ENCODE results near the gene SPARCL1. TPM values are rescaled to one million over a fixed set of nuclear protein-coding genes. Genes with fewer than 3 reads are reported as not detected.
A peak's percentile ranks its signal among the peaks of the same experiment; 100 is the strongest.
"Not testable (repeated sequence)": the region's sequence is repeated elsewhere in the genome, so short reads cannot be mapped to it uniquely, and the experiment has no call there.

The SPARCL1 gene
- total RNA-seq, 1 donor from 2014 or later, result 441 TPM

DNA sequence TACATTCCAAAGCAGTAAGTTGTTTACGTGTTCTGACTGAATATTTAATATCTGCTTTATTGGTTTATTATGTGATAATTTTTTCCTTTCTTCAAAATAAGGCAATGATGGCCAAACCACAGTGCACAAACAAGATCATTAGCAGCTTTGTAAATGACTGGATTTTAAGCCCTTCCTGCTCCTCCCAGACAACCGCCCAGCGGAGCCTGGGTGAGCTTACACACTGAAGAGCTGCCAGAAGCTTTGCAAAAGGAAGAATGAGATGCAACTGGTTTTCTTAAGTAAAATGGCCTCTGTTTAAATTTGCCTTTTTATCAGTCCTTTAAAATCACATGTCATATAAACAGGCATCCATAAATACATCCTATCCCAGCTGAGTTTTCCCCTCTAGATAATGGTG is 52.2 kb downstream of the SPARCL1 start:
- ATAC-seq (peak; percentile 55), DNase-seq (ENCODE audit: low spot score) (no peak)
- intact Hi-C loops (cut with DNase I), result no loop called here

DNA sequence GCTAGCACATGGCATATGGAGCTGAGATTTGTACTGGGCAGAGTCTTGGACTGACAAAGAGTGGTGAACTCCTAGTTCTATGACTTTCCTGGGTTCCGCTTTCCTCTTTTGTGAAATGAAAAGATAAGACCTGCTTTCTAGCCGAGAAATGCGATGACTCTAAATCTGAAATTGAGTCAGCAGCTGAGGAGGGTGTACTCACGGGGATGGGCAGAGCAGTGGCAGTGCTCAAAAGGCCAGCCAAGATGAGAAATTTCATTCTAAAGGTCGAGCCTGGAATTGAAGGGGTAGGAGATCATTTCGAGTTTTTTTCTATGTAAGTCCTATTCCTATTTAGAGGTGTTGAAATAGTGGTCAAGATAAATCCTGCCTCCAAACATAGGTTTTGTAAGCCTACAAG is 59.8 kb downstream of the SPARCL1 start:
- no peak for DNase-seq (ENCODE audit: low spot score)
- intact Hi-C loops (cut with DNase I), result no loop called here
- ATAC-seq, result no peak

DNA sequence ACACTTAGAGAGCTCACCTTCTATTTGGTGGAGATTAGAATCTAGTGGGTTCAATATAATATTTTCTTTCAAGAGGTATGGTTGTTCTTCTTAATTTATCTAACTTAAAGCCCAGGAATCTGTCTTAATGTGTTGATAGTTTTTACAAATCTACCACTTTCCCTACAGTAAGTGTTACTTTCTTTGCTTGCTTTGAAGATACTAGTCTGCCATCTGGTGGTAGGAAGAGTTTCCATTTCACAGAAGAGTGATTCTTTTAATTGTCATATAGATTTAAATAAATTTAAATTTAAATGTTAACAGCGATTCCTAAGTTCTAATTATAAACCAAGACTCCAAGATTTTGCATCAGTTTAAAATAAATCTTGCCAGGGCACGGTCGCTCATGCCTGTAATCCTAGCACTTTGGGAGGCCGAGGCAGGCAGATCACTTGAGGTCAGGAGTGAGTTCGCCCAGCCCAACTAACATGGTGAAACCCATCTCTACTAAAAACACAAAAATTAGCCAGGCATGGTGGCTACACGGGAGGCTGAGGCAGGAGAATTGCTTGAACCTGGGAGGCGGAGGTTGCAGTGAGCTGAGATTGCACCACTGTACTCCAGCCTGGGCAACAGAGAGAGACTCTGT is 63.3 kb downstream of the SPARCL1 start:
- intact Hi-C loops (cut with DNase I), result loop anchor here (2.0 kb wide), 1 partner anchor 91 kb away; no protein-coding TSS in a partner anchor
- no peak for DNase-seq (ENCODE audit: low spot score)
- peak; percentile 62 for ATAC-seq

DNA sequence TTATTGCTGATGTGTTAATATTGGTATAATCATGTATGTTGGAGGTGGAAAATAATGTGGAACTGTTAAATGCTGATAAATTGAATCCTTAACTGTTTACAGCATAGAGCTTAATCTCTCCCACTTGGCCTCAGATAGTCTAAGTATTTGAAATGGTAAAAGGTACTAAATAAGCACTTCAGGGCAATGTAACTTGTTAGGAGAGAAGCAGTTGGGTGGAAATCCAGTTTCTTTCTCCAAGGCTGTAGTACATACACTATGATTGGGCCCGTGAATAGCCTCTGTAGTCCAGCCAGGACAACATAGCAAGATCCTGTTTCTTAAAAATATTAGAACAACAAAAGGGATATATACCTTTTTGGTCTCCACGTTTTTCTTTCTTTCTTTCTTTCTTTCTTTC is 67.1 kb downstream of the SPARCL1 start:
- no peak for DNase-seq (ENCODE audit: low spot score)
- intact Hi-C loops (cut with DNase I), result no loop called here
- ATAC-seq, result no peak

DNA sequence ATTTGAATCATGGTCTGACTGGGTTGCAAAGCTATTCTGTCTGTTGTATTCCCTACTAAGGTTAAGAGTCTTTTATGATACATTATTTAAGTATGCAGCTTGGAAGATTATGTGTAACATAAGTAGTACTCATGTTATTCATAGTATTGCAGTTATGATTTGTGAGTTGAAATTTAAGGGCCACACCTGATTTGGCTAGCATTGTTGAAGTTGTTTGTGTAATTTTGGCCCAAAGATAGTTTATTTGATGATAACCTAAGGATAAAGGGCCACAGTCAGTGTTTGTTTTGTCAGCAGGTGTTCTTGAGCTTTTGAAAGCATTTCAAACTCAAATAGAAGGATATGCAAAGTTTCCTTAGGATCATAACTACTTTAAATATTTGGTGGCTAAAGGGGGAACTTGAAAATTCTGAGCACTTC is 67.9 kb downstream of the SPARCL1 start:
- DNase-seq (ENCODE audit: low spot score), result no peak
- no peak for ATAC-seq
- intact Hi-C loops (cut with DNase I), result no loop called here

DNA sequence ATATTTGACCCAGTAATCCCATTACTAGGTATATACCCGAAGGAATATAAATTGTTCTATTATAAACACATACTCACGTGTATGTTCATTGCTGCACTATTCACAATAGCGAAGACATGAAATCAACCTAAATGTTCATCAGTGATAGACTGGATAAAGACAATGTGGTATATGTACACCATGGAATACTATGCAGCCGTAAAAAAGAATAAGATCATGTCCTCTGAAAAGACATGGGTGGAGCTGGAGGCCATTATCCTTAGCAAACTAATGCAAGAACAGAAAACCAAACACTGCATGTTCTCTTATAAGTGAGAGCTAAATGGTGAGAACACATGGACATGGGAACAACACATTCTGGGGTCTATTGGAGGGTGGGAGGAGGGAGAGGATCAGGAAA is 70.3 kb downstream of the SPARCL1 start:
- ATAC-seq (no peak), DNase-seq (ENCODE audit: low spot score) (no peak)
- intact Hi-C loops (cut with DNase I), result no loop called here

DNA sequence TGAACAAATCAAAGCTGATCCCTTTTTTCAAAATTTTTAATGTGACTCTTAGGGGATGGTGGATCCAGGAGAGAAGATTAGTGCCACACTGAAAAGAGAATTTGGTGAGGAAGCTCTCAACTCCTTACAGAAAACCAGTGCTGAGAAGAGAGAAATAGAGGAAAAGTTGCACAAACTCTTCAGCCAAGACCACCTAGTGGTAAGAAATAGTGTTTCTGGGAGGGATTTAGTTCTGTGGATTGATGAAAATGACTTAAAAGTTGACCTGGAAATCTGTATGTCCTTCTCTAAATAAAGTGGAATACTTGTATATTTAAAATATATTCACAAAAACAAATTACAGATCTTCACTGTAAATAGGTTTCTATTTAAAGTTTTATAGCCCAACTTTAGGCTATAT is 77.6 kb downstream of the SPARCL1 start:
- intact Hi-C loops (cut with DNase I), result no loop called here
- DNase-seq (ENCODE audit: low spot score) (no peak), ATAC-seq (no peak)

DNA sequence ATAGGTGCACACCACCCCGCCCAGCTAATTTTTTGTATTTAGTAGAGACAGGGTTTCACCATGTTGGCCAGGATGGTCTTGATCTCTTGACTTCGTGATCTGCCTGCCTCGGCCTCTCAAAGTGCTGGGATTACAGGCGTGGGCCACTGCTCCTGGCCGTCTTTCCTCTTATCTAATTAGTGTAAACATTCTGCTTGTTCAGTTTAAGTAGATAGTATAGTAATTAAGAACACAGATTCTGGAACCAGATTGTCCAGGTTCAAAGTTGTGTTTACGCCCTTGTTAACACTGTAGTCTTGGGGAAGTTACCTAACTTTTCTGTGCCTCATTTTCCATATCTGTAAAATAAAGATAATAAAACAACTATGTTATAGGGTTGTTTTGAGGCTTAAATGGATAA is 82.8 kb downstream of the SPARCL1 start:
- intact Hi-C loops (cut with DNase I); ATAC-seq; DNase-seq (ENCODE audit: low spot score): not testable (repeated sequence)

DNA sequence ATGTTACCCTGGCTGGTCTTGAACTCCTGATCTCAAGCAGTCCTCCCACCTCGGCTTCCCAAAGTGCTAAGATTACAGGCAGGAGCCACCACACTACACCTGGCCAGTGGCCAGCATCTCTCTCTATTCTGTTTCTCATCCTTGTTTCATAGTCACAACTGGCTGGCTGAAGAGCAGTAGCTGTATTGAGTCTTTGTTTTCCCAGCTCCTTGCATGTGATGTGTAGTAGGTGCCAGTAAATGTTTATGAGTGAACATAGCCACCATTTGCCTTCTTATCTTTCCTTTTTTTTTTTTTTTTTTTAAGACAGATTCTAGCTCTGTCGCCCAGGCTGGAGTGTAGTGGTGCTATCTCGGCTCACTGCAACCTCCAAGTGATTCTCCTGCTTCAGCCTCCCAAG is 83.2 kb downstream of the SPARCL1 start:
- ATAC-seq (no peak), DNase-seq (ENCODE audit: low spot score) (no peak)
- intact Hi-C loops (cut with DNase I), result no loop called here

DNA sequence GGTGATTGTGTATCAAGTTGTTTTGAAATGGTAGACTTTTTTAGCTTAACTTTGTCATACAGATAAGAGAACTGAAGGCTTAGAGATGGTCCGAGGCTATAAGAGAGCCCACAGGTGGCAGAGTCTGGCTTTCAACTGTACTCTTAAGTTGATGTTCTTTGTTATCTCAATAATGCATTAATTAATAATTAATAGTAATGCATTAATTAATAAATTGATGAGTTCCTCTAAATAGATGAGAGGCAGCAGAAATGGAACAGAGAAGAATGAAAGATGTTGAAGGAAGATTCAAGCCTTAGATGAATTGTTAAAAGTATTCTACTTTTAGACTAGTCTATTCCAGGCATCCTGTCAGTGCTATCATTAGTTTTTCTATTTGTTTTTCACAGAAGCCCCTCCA is 84.4 kb downstream of the SPARCL1 start:
- intact Hi-C loops (cut with DNase I), result no loop called here
- DNase-seq (ENCODE audit: low spot score), result no peak
- no peak for ATAC-seq

DNA sequence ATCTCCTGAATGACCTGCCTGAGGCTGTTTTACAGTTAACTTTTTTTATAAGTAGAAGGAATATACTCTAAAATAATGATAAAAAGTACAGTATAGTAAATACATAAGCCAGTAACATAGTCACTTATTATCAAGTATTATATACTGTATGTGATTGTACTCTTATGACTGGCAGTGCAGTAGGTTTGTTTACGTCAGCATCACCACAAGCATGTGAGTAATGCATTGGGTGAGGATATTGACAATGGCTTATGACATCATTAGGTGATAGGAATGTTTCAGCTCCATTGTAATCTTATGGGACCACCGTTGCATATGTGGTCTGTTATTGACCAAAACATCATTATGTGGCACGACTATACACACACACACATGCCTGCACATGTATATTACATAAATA is 86.3 kb downstream of the SPARCL1 start:
- DNase-seq (ENCODE audit: low spot score) (no peak), ATAC-seq (no peak)
- intact Hi-C loops (cut with DNase I), result no loop called here

DNA sequence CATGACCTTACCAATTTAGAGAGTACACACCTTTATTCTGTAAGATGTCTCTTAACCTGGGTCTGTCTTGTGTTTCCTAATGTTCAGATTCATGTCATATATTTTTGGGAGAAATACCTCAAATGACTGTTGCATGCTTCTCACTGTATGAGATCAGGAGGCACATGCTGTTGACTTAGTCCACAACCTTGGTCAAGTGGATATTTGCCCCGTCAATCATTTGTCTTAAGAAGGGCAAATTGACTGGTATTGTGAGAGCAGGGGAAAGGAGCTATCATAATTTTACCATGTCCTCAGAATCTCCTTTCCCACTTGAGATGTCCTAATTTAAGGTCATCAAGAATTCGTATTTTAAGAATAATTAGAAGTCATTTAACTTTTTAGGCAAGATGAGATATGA is 95.8 kb downstream of the SPARCL1 start:
- DNase-seq (ENCODE audit: low spot score) (no peak), ATAC-seq (no peak)
- intact Hi-C loops (cut with DNase I), result no loop called here

DNA sequence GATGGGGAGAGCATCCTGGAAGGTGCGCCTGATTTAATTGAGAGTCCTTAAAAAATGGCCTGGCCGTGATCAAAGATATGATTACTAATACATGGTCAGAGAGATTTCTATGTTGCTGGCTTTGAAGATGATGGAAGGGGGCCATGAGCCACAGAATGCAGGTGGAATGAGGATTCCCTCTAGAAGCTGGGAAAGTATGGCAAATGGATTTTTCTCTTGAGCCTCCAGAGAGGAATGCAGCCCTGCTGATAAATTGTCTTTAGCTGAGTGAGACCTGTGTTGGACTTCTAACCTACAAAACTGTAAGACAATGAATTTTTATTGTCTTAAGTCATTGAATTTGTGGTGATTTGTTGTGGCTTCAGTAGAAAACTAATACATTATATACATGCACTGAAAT is 99.1 kb downstream of the SPARCL1 start:
- ATAC-seq (no peak), DNase-seq (ENCODE audit: low spot score) (no peak)
- intact Hi-C loops (cut with DNase I), result no loop called here

DNA sequence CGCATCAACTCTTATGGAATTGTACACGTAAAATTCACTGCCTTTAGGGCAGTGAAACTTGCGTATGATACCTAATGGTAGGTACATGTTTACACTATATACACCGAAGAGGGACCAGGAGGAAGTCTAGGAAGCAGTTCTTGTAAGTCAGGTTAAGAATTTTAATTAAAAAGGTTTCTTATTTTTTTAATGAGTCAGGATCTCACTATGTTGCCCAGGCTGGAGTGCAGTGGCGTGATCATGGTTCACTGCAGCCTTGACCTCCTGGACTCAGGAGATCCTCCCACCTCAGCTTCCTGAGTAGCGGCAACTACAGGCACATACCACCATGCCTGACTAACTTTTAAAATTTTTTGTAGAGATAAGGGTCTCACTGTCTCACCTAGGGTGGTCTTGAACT is 100.2 kb downstream of the SPARCL1 start:
- intact Hi-C loops (cut with DNase I), result no loop called here
- no peak for ATAC-seq
- DNase-seq (ENCODE audit: low spot score), result no peak

DNA sequence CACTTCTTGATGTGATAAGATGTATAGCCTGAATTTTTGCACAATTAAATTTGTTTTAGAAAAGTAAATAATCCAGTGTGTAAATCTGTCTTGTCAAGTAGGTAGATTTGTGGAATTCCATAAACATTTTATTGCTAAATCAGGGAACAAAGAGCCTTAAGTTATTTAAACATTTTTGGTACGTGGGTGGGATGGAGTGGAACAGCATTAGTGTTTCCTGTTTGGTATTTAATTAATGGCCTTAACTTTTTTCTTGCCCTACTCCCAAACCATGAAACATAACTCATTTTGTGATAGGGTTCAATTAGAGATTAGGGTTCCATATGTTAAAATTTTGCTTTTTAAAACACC is 101.7 kb downstream of the SPARCL1 start:
- ATAC-seq (no peak), DNase-seq (ENCODE audit: low spot score) (no peak)
- intact Hi-C loops (cut with DNase I), result no loop called here

DNA sequence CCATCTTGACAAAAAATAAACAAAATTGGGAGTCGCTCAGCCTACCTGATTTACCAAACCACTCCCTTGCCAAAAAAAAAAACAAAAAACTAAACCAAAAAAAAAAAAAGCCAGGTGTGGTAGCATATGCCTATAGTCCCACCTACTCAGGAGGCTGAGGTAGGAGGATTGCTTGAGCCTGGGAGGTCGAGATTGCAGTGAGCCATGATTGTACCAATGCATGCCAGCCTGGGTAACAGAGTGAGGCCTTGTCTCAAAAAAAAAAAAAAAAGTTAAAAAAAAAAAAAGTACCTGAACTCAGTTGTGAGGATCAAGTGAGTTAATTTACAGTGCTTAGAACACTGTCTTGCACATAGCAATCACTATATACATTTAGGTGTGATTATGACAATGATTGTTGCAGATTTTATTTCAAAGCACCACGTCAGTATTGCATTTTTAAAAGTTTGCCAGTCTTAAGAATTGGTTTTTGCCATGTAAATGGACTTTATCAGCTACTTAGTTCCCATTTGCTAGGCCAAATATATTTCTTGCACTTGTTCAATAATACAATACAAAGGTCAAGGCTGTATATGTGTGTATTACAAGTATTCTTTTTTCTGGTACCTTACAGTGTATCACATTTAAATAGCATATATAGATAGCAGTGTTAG is 102.2 kb downstream of the SPARCL1 start:
- intact Hi-C loops (cut with DNase I), result no loop called here
- ATAC-seq (no peak), DNase-seq (ENCODE audit: low spot score) (no peak)

DNA sequence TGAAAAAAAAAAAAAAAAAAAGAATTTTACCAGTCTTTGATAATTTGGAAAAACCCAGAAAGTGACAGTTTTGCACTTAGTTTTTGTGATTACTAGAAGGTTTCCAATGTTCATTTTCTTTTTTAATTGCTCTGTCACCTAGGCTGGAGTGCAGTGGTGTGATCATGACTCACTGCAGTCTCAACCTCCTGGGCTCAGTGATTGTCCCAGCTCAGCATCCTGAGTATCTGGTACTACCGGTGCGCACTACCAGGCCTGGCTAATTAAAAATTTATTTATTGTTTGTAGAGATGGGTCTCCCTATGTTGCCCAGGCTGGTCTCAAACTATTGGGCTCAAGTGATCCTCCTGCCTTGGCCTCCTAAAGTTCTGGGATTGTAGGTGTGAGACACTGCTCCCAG is 103.5 kb downstream of the SPARCL1 start:
- no peak for ATAC-seq
- DNase-seq (ENCODE audit: low spot score), result no peak
- intact Hi-C loops (cut with DNase I), result no loop called here

DNA sequence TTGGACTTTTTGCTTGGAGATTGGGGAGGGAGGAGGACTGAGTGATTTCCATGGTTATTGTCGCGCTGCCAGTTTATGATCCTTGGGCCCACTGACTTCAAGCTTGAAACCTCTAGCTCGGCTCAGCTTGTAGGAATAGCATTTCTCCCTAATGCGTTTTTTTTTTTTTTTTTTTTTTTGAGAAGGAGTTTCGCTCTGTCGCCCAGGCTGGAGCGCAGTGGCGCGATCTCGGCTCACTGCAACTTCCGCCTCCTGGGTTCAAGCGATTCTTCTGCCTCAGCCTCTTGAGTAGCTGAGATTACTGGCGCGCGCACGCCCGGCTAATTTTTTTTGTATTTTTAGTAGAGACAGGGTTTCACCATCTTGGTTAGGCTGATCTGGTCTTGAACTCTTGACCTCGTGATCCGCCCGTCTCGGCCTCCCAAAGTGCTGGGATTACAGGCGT is 105.1 kb downstream of the SPARCL1 start:
- intact Hi-C loops (cut with DNase I); ATAC-seq; DNase-seq (ENCODE audit: low spot score): not testable (repeated sequence)

Data from sciatic nerve (tissue), 2 donors.